Ovary (tissue), 3 donors: ENCODE data around the gene ZNF674.

ENCODE experiments used
- EP300 ChIP-seq: sonication (generic); formaldehyde crosslinking; IDR thresholded peaks from one replicate; pipeline ENCODE4 v1.6.1; 2017; ENCODE audit warnings: antibody characterized with exemption
- TF ChIP-seq, protein P1 (sequence below), 3 donors: fragments of 450-650 bp in 2 of 3; fragments of 200-600 bp in 1 of 3; IDR thresholded peaks; one replicate each; pipeline versions ENCODE4 v1.5.1 to v1.8.0; 2016 to 2022; ENCODE audit warnings: antibody characterized with exemption in 3 of 3, mild to moderate bottlenecking in 1 of 3
- donor health status: DM: no; HTN: no; CAD: no.

- TF ChIP-seq, protein P1, sequence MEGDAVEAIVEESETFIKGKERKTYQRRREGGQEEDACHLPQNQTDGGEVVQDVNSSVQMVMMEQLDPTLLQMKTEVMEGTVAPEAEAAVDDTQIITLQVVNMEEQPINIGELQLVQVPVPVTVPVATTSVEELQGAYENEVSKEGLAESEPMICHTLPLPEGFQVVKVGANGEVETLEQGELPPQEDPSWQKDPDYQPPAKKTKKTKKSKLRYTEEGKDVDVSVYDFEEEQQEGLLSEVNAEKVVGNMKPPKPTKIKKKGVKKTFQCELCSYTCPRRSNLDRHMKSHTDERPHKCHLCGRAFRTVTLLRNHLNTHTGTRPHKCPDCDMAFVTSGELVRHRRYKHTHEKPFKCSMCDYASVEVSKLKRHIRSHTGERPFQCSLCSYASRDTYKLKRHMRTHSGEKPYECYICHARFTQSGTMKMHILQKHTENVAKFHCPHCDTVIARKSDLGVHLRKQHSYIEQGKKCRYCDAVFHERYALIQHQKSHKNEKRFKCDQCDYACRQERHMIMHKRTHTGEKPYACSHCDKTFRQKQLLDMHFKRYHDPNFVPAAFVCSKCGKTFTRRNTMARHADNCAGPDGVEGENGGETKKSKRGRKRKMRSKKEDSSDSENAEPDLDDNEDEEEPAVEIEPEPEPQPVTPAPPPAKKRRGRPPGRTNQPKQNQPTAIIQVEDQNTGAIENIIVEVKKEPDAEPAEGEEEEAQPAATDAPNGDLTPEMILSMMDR (IDR thresholded peaks at IDR 0.05), result no peak
- TF ChIP-seq EP300, result no peak
Measured at GRCh38 chrX:46500054-46500453, 45.2 kb downstream of the ZNF674 start.
